Activated CD4-positive, alpha-beta T cell treated with anti-CD3 and anti-CD28 coated beads, Interleukin-2, amount 50 U/mL, for 24 hours (primary cell): ENCODE results near the gene COMMD2.

Experiments
- DNase-seq, 2 donors: peaks; one replicate each; pipeline ENCODE4 v3.0.0-alpha.2; 2020; ENCODE audit warnings: low read depth in 1 of 2, low spot score in 1 of 2

The COMMD2 gene

GRCh38 chr3:149752051-149752787 is at the start of gene COMMD2:
TSS of gene COMMD2 (minus strand) at chr3:149752489. CDS start at chr3:149752444, 45 bp downstream.
- peak; percentile 61 to 77 for DNase-seq

- DNase-seq = no peak
Observed at GRCh38 chr3:149801639-149802038, 49.4 kb upstream of the COMMD2 start.

- no peak for DNase-seq
Observed at GRCh38 chr3:149801195-149801594, 48.9 kb upstream of the COMMD2 start.

GRCh38 chr3:149800693-149801092 is 48.4 kb upstream of the COMMD2 start:
- DNase-seq = no peak

- DNase-seq = no peak
Observed at GRCh38 chr3:149796026-149796425, 43.7 kb upstream of the COMMD2 start.

GRCh38 chr3:149792452-149793270 is 40.4 kb upstream of the COMMD2 start, which contains the start of gene ANKUB1:
TSS of gene ANKUB1 (minus strand) at chr3:149792554. CDS start at chr3:149792366, 188 bp downstream.
- no peak for DNase-seq

- no peak for DNase-seq
Observed at GRCh38 chr3:149790698-149791097, 38.4 kb upstream of the COMMD2 start.

- no peak for DNase-seq
Observed at GRCh38 chr3:149790268-149790667, 38.0 kb upstream of the COMMD2 start.

GRCh38 chr3:149784064-149784704 is 31.9 kb upstream of the COMMD2 start:
- DNase-seq = no peak

GRCh38 chr3:149783576-149783975 is 31.3 kb upstream of the COMMD2 start:
- DNase-seq = no peak

- DNase-seq = no peak
Observed at GRCh38 chr3:149781741-149782140, 29.5 kb upstream of the COMMD2 start.

GRCh38 chr3:149781211-149781610 is 28.9 kb upstream of the COMMD2 start:
- no peak for DNase-seq

- DNase-seq = no peak
Observed at GRCh38 chr3:149777414-149778214, 25.3 kb upstream of the COMMD2 start.

GRCh38 chr3:149776170-149776569 is 23.9 kb upstream of the COMMD2 start:
- DNase-seq = no peak

- DNase-seq = no peak
Observed at GRCh38 chr3:149772861-149773260, 20.6 kb upstream of the COMMD2 start.

GRCh38 chr3:149771652-149772271 is 19.5 kb upstream of the COMMD2 start:
- peak in 1 of 2 donors; percentile 30 for DNase-seq

- no peak for DNase-seq
Observed at GRCh38 chr3:149770246-149770645, 18.0 kb upstream of the COMMD2 start.

- no peak for DNase-seq
Observed at GRCh38 chr3:149768704-149769103, 16.4 kb upstream of the COMMD2 start.

- no peak for DNase-seq
Observed at GRCh38 chr3:149767720-149768119, 15.4 kb upstream of the COMMD2 start.

GRCh38 chr3:149765762-149766334 is 13.6 kb upstream of the COMMD2 start:
- DNase-seq = no peak
